K562 (cell line): ENCODE measurements around the gene PHOX2A. TPM values are rescaled to one million over a fixed set of nuclear protein-coding genes. Genes with fewer than 3 reads are reported as not detected.
A peak's percentile ranks its signal among the peaks of the same experiment; 100 is the strongest.

Experiments
- ATAC-seq: fragments of 200-7000 bp; cut with Tn5 transposase; 3 replicates; pipeline ENCODE4 v1.9.1; 2020; ENCODE audit warnings: moderate library complexity
- BruUV-seq: library from RNA; stranded (reverse); fragments of 400-500 nt; replicated peaks from 2 replicates; lab custom pipeline; 2021; lab: Mats Ljungman, UMichigan
- CTCF ChIA-PET: fragments of 300-600 bp; formaldehyde crosslinking; extraction: SDS; loops from one replicate; lab custom pipeline; 2021; ENCODE audit warnings: low intra/inter-chr PET ratio; lab: Yijun Ruan, JAX
- POLR2A ChIA-PET: fragments of 300-600, 350-650 bp; sonication (Branson Sonifier 250); formaldehyde crosslinking; extraction: SDS; loops from one replicate; lab custom pipeline; 2021; ENCODE audit warnings: antibody characterized with exemption, inconsistent platforms; lab: Yijun Ruan, JAX
- DNase-seq, 4 experiments: peaks; one replicate each; pipeline versions ENCODE4 v3.0.0 to v3.0.0-alpha.2; 2011 to 2018; ENCODE audit warnings: low spot score in 3 of 4, mixed read lengths in 3 of 4; ENCODE audit errors: extremely low read depth in 1 of 4
- FAIRE-seq: peaks from 2 replicates; lab custom pipeline; 2011; peaks lifted over from hg19 to GRCh38; lab: Jason Lieb, UNC
- H2AFZ ChIP-seq: 2 replicates; pipeline ENCODE4 v1.6.0; 2011; ENCODE audit warnings: low read depth, low read length, control low read depth, inconsistent platforms
- H3K27ac ChIP-seq: fragments of 200-600 bp; 3 replicates; pipeline ENCODE4 v1.8.0; 2011; ENCODE audit warnings: low read depth, mild to moderate bottlenecking, control low read depth, inconsistent platforms, low read length, moderate library complexity, mixed read lengths; ENCODE audit errors: extremely low read depth
- H3K27me3 ChIP-seq, 2 experiments: fragments of 300-600 bp in 1 of 2; 2 replicates in 1 of 2; 3 replicates in 1 of 2; pipeline versions ENCODE4 v1.6.0 to v1.8.0; 2011; ENCODE audit warnings: inconsistent platforms in 2 of 2, low read length in 2 of 2, mild to moderate bottlenecking in 1 of 2, mixed read lengths in 1 of 2, moderate library complexity in 1 of 2; ENCODE audit not compliant: control insufficient read depth in 2 of 2, insufficient read depth in 2 of 2
- H3K36me3 ChIP-seq: fragments of 300-600 bp; 3 replicates; pipeline ENCODE4 v1.8.0; 2011; ENCODE audit warnings: mild to moderate bottlenecking, low read length, inconsistent platforms; ENCODE audit not compliant: control insufficient read depth, insufficient read depth
- H3K4me1 ChIP-seq, 2 experiments: fragments of 200-600 bp in 1 of 2; replicated peaks in 1 of 2; 2 replicates in 1 of 2; 3 replicates in 1 of 2; pipeline versions ENCODE4 v1.5.1 to v1.8.0; 2011; ENCODE audit warnings: inconsistent platforms in 2 of 2, low read length in 2 of 2, mild to moderate bottlenecking in 1 of 2, mixed read lengths in 1 of 2, moderate library complexity in 1 of 2; ENCODE audit not compliant: control insufficient read depth in 2 of 2, insufficient read depth in 2 of 2
- H3K4me2 ChIP-seq: 2 replicates; pipeline ENCODE4 v1.6.1; 2011; ENCODE audit warnings: low read length, control low read depth, inconsistent platforms, mixed read lengths; ENCODE audit not compliant: insufficient read depth
- H3K4me3 ChIP-seq: fragments of 200-600 bp; sonication (generic), shearing (Covaris generic); 2 replicates; pipeline ENCODE4 v1.5.1; 2016; ENCODE audit warnings: control low read depth, inconsistent platforms
- H3K79me2 ChIP-seq: fragments of 200-600 bp; 3 replicates; pipeline ENCODE4 v1.8.0; 2011; ENCODE audit warnings: low read length, inconsistent platforms; ENCODE audit not compliant: control insufficient read depth, insufficient read depth
- H3K9ac ChIP-seq, 2 experiments: 2 replicates each; pipeline versions ENCODE4 v1.6.0 to v1.6.1; 2011; ENCODE audit warnings: low read depth in 2 of 2, low read length in 2 of 2, control low read depth in 1 of 2, inconsistent platforms in 1 of 2, mild to moderate bottlenecking in 1 of 2, mixed read lengths in 1 of 2; ENCODE audit not compliant: insufficient read depth in 1 of 2
- H3K9me1 ChIP-seq: one replicate; pipeline ENCODE4 v1.6.0; 2011; ENCODE audit warnings: inconsistent platforms, mild to moderate bottlenecking, low read length, moderate library complexity; ENCODE audit not compliant: control insufficient read depth, insufficient read depth
- H3K9me3 ChIP-seq: replicated peaks from 2 replicates; pipeline ENCODE4 v1.5.1; 2011; ENCODE audit warnings: low read depth, low read length, inconsistent platforms; ENCODE audit not compliant: control insufficient read depth, insufficient read depth
- H4K20me1 ChIP-seq: replicated peaks from 2 replicates; pipeline ENCODE4 v1.6.1; 2011; ENCODE audit warnings: low read length, inconsistent platforms, mixed read lengths; ENCODE audit not compliant: control insufficient read depth, insufficient read depth
- FIP1L1 ChIP-seq: fragments of 200-400 bp; formaldehyde crosslinking; IDR thresholded peaks from 2 replicates; pipeline ENCODE4 v1.6.1; 2018; ENCODE audit warnings: mild to moderate bottlenecking, low read depth, low read length; ENCODE audit not compliant: poor library complexity, severe bottlenecking
- KAT2B ChIP-seq: IDR thresholded peaks from one replicate; pipeline ENCODE4 v1.6.1; 2012; ENCODE audit warnings: low read depth, mild to moderate bottlenecking, control low read depth, inconsistent platforms, low read length, moderate library complexity
- KLF13 ChIP-seq: fragments of 450-650 bp; IDR thresholded peaks from 2 replicates; pipeline ENCODE4 v1.6.1; 2016; ENCODE audit warnings: missing genetic modification characterization, low read depth, mild to moderate bottlenecking, missing compliant biosample characterization, moderate library complexity, borderline replicate concordance
- NFYB ChIP-seq: IDR thresholded peaks from 2 replicates; pipeline ENCODE4 v1.6.1; 2011; ENCODE audit warnings: mild to moderate bottlenecking, moderate library complexity; ENCODE audit not compliant: insufficient read length; ENCODE audit errors: extremely low read depth
- ZC3H4 ChIP-seq: sonication (generic); formaldehyde crosslinking; IDR thresholded peaks from 2 replicates; pipeline ENCODE4 v1.9.0; 2021; ENCODE audit warnings: missing genetic modification reagents, borderline replicate concordance
- WGBS: fragments of 100-300 bp; shearing (Covaris generic); methylation state at CpG from one replicate; pipeline ENCODE4 v1.1.6; 2016; ENCODE audit warnings: low coverage, mixed read lengths; ENCODE audit not compliant: insufficient coverage; ENCODE audit errors: missing lambda C conversion rate; 5-methylcytosine and 5-hydroxymethylcytosine counted together
- in situ Hi-C: fragments of 300-500 bp; cut with MboI; formaldehyde crosslinking; loops from 4 replicates; pipeline ENCODE4 v1.15.0; 2018; ENCODE audit warnings: inconsistent platforms, mixed read lengths
- intact Hi-C: fragments of 100-400 bp; cut with micrococcal nuclease; formaldehyde crosslinking; loops from 2 replicates; pipeline ENCODE4 v1.14.2; 2022
- polyA plus RNA-seq, 8 experiments: library from polyadenylated mRNA; depleted of rRNA in 4 of 8; stranded (reverse) in 5 of 8; unstranded in 3 of 8; fragments of >200 nt; fragmentation: Nextera tagmentation in 2 of 8; fragmentation: Illumina TruSeq in 1 of 8; extraction: Ambion mirVana in 2 of 8; extraction: Trizol in 1 of 8; gene quantifications; 2 replicates each; pipeline versions ENCODE4 v1.2.1 to v1.2.3, GENCODE V29; 2011 to 2014; ENCODE audit warnings: inconsistent platforms in 1 of 8, missing spikeins in 1 of 8
- total RNA-seq, 7 experiments: library from RNA; depleted of rRNA in 6 of 7; stranded (reverse); fragments of >200 nt in 6 of 7; fragmentation: Illumina TruSeq in 2 of 7; extraction: Trizol in 2 of 7; gene quantifications; 2 replicates each; pipeline versions ENCODE4 v1.2.1 to v1.2.3, GENCODE V29; 2011 to 2021; ENCODE audit warnings: low replicate concordance in 1 of 7
- TF ChIP-seq, protein P1 (sequence below), 2 experiments: fragments of 450-650 bp in 1 of 2; IDR thresholded peaks; 2 replicates each; pipeline ENCODE4 v1.6.1; 2011 to 2017; ENCODE audit warnings: low read depth in 2 of 2, antibody characterized with exemption in 1 of 2, borderline replicate concordance in 1 of 2, low read length in 1 of 2, mild to moderate bottlenecking in 1 of 2, mixed read lengths in 1 of 2; ENCODE audit not compliant: control insufficient read depth in 1 of 2

The PHOX2A gene
- total and polyA plus RNA-seq, 9 of the 15 experiments (the other 6 are each of a cell fraction or from before 2014, with no cell fraction given): not detected

GRCh38 chr11:72283947-72284346 lies 40.0 kb upstream of the PHOX2A start:
- CTCF ChIA-PET: interaction anchor here (0.6 kb wide), 1 partner anchor 1090 kb away, joined by 4 read pairs; no protein-coding TSS in a partner anchor
- Histone ChIP-seq H3K79me2 (no peaks in the 10 kb centered on the region), H3K36me3 (no peaks in the 10 kb centered on the region), H3K9ac (no peak overlapping the region), H3K27ac (no peak overlapping the region), H2AFZ (no peak overlapping the region), H3K9me1 (no peaks in the 10 kb centered on the region), H3K4me2 (no peak overlapping the region), H4K20me1 (no peaks in the 10 kb centered on the region), H3K4me1 (no peaks in the 10 kb centered on the region; a peak in 1 of 5 replicates), H3K4me3 (no peak overlapping the region), H3K9me3 (no peaks in the 10 kb centered on the region), H3K27me3 (peaks cover 0 to 11% of the 10 kb centered on the region in 2 experiments; a peak in 3 of 5 replicates)
- no peak for TF ChIP-seq NFYB
- no peak for TF ChIP-seq FIP1L1
- no peak for TF ChIP-seq KAT2B
- TF ChIP-seq, protein P1, sequence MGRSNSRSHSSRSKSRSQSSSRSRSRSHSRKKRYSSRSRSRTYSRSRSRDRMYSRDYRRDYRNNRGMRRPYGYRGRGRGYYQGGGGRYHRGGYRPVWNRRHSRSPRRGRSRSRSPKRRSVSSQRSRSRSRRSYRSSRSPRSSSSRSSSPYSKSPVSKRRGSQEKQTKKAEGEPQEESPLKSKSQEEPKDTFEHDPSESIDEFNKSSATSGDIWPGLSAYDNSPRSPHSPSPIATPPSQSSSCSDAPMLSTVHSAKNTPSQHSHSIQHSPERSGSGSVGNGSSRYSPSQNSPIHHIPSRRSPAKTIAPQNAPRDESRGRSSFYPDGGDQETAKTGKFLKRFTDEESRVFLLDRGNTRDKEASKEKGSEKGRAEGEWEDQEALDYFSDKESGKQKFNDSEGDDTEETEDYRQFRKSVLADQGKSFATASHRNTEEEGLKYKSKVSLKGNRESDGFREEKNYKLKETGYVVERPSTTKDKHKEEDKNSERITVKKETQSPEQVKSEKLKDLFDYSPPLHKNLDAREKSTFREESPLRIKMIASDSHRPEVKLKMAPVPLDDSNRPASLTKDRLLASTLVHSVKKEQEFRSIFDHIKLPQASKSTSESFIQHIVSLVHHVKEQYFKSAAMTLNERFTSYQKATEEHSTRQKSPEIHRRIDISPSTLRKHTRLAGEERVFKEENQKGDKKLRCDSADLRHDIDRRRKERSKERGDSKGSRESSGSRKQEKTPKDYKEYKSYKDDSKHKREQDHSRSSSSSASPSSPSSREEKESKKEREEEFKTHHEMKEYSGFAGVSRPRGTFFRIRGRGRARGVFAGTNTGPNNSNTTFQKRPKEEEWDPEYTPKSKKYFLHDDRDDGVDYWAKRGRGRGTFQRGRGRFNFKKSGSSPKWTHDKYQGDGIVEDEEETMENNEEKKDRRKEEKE (IDR thresholded peaks at IDR 0.05; ENCODE audit: borderline replicate concordance in 1 of 2, control insufficient read depth in 1 of 2, low read depth in 2 of 2, low read length in 1 of 2): no peak
- no peak for TF ChIP-seq KLF13 (tag)
- TF ChIP-seq ZC3H4 (CRISPR knock-in tag): no peak
- intact Hi-C loops (no loop called here), in situ Hi-C loops (no loop called here)
- BruUV-seq: no TSS peak
- FAIRE-seq: no peak
- 0% methylated on average over 2 of the region's 2 CpGs for WGBS
- DNase-seq: peak in 1 of 4 experiments; percentile 3
- POLR2A ChIA-PET: interaction anchor here (0.6 kb wide), 1 partner anchor 397 kb away, joined by 3 read pairs; no protein-coding TSS in a partner anchor
- ATAC-seq: no peak
